PFSK-1 (cell line): Measurements from ENCODE around the gene RFC2.

Experiments used
- POLR2AphosphoS5 ChIP-seq: IDR thresholded peaks from 2 replicates; pipeline ENCODE4 v1.6.1; 2012; ENCODE audit warnings: low read depth, mild to moderate bottlenecking, control low read depth, low read length, moderate library complexity
- REST ChIP-seq, 2 experiments: IDR thresholded peaks; 2 replicates each; pipeline versions ENCODE4 v1.6.1 to v1.8.0; 2011 to 2012; ENCODE audit warnings: low read depth in 2 of 2, low read length in 2 of 2, control low read depth in 1 of 2, inconsistent platforms in 1 of 2, mild to moderate bottlenecking in 1 of 2, moderate library complexity in 1 of 2; ENCODE audit not compliant: insufficient read depth in 1 of 2
- SIN3A ChIP-seq: IDR thresholded peaks from 2 replicates; pipeline ENCODE4 v1.6.1; 2012; ENCODE audit warnings: mild to moderate bottlenecking, low read length, moderate library complexity, borderline replicate concordance; ENCODE audit not compliant: insufficient read depth

GRCh38 chr7:74294191-74294998, 40.2 kb upstream of the RFC2 start:
- TF ChIP-seq REST (IDR thresholded peaks at IDR 0.05; ENCODE audit: insufficient read depth in 1 of 2, low read depth in 2 of 2, low read length in 2 of 2) (no peak), SIN3A (no peak), POLR2AphosphoS5 (no peak)
